Adrenal gland (tissue), 5 donors: ENCODE results near the gene CCDC63.

Source experiments
- POLR2A ChIP-seq, 2 donors: fragments of 450-650 bp; IDR thresholded peaks; one replicate each; pipeline ENCODE4 v1.6.1; 2017; ENCODE audit warnings: antibody characterized with exemption in 2 of 2, mild to moderate bottlenecking in 2 of 2, moderate library complexity in 1 of 2
- TF ChIP-seq, protein P1 (sequence below), 6 experiments: fragments of 450-650 bp in 4 of 6; fragments of 200-600 bp in 2 of 6; sonication (generic) in 1 of 6; IDR thresholded peaks; 1 replicate in 5 of 6; 2 replicates in 1 of 6; pipeline versions ENCODE4 v1.5.1 to v1.8.0; 2016 to 2021; ENCODE audit warnings: antibody characterized with exemption in 6 of 6, mild to moderate bottlenecking in 2 of 6, moderate library complexity in 1 of 6
- donor health status: DM: no; HTN: no; CAD: no.

DNA sequence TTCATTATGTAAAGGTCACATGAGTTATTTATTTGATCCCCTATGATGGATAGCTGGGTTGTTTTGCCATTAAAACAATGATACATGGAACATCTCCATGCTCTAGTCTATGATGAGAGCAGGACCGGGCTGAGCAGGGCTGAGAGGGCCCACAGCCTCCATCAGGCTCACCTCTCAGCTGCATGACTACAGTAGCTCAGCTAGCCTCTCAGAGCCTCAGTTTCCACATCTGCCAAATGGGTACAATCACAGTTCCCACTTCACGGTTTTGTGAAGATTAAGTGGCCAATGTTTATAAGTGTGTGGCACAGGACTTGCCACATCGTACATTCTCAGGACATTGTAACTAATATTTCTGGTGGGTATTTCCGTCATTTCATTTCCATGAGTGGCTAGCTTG, 93.5 kb downstream of the CCDC63 start:
- TF ChIP-seq, protein P1, sequence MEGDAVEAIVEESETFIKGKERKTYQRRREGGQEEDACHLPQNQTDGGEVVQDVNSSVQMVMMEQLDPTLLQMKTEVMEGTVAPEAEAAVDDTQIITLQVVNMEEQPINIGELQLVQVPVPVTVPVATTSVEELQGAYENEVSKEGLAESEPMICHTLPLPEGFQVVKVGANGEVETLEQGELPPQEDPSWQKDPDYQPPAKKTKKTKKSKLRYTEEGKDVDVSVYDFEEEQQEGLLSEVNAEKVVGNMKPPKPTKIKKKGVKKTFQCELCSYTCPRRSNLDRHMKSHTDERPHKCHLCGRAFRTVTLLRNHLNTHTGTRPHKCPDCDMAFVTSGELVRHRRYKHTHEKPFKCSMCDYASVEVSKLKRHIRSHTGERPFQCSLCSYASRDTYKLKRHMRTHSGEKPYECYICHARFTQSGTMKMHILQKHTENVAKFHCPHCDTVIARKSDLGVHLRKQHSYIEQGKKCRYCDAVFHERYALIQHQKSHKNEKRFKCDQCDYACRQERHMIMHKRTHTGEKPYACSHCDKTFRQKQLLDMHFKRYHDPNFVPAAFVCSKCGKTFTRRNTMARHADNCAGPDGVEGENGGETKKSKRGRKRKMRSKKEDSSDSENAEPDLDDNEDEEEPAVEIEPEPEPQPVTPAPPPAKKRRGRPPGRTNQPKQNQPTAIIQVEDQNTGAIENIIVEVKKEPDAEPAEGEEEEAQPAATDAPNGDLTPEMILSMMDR (IDR thresholded peaks at IDR 0.05), result no peak
- TF ChIP-seq POLR2A (IDR thresholded peaks at IDR 0.05), result no peak
